Left lung (tissue), 10 donors: ENCODE results near the gene TNFSF12. TPM values are rescaled to one million over a fixed set of nuclear protein-coding genes. Genes with fewer than 3 reads are reported as not detected.

Source experiments
- ATAC-seq: fragments of 200-7000 bp; cut with Tn5 transposase; one replicate; pipeline ENCODE4 v1.9.1; 2020; ENCODE audit warnings: moderate library complexity
- DNase-seq, 4 donors: peaks; one replicate each; pipeline ENCODE4 v3.0.0-alpha.2; 2013 to 2020
- H3K27ac ChIP-seq, 2 donors: fragments of 200-600 bp; sonication (generic) in 1 of 2; one replicate each; pipeline versions ENCODE4 v1.5.0 to v1.8.0; 2020 to 2021
- H3K27me3 ChIP-seq, 2 donors: fragments of 200-600 bp; sonication (generic) in 1 of 2; one replicate each; pipeline versions ENCODE4 v1.5.0 to v1.8.0; 2020 to 2021
- H3K36me3 ChIP-seq, 2 donors: fragments of 200-600 bp; sonication (generic) in 1 of 2; one replicate each; pipeline versions ENCODE4 v1.5.0 to v1.8.0; 2020 to 2021
- H3K4me1 ChIP-seq, 2 donors: fragments of 200-600 bp; one replicate each; pipeline ENCODE4 v1.8.0; 2021
- H3K4me3 ChIP-seq, 2 donors: fragments of 200-600 bp; sonication (generic) in 1 of 2; one replicate each; pipeline versions ENCODE4 v1.5.0 to v1.8.0; 2020 to 2021; ENCODE audit warnings: mild to moderate bottlenecking in 1 of 2
- H3K9me3 ChIP-seq, 2 donors: fragments of 200-600 bp; sonication (generic) in 1 of 2; one replicate each; pipeline versions ENCODE4 v1.5.0 to v1.8.0; 2020 to 2021
- intact Hi-C, 2 donors: fragments of 100-400 bp; cut with DNase I; formaldehyde crosslinking; loops; one replicate each; pipeline versions ENCODE4 v1.11.2 to v1.14.2; 2022
- polyA plus RNA-seq, 6 donors: library from polyadenylated mRNA; unstranded; fragments of 120-200 nt; gene quantifications; one replicate each; pipeline ENCODE4 v1.2.1, GENCODE V29; 2013; ENCODE audit not compliant: insufficient read length in 6 of 6
- total RNA-seq, 2 donors: library from RNA; stranded (reverse); fragmentation: NEBNext Ultra II Directional; extraction: Animal tissue kit (Norgen Biotek cat#: 25700); gene quantifications; one replicate each; pipeline ENCODE4 v1.2.1, GENCODE V29; 2021
- TF ChIP-seq, protein P1 (sequence below), 2 donors: fragments of 200-600 bp; sonication (generic) in 1 of 2; IDR thresholded peaks; one replicate each; pipeline versions ENCODE4 v1.5.0 to v1.8.0; 2021; ENCODE audit warnings: antibody characterized with exemption in 2 of 2
- donor health status: DM: no; HTN: yes; CAD: no.
- donor health status: DM: no; HTN: no; CAD: no.

The TNFSF12 gene
- total and polyA plus RNA-seq, 8 donors = 23.6 to 50.5 (median 29.9) TPM

DNA sequence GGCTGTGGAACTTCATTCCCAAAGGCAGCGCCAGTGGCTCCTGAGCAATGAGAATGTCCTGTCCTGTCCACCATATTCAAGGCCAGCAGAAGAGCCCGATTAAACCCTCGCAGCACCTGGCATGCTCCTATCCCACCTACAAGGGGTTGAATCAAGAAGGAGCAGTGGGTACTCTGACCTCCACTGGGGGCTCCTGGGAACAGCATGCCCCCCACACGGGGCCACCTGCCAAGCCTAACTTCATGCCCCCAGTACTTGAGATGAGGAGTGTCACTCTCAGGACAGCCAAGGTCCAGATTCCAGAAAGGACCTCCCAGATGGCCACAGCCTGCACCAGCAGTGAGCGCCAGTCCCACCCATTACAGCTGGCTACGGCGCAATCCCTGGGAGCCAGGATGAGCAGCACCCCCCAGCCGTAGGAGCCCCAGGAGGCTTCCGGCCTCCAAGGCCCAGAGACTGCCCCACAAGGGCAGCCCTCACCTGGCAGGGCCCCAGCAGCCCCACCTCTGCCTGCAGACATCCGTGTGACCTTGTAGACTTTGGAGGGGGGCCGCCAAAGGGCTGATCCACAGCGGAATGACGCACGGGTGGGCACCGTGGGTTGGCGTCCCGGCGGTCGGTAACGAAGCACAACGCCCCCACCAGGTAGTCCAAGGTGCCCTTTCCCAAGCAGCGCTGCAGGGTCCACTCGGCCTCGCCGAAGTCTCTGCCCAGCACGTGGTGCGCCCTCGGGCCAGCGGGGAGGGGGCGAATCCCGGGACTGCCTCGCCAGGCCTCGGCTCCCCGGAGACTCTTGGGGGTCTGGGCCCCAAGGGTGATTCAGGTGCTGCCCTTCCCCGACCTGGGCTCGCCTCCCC lies 33.8 kb downstream of the TNFSF12 start:
- no peak for DNase-seq
- intact Hi-C loops = no loop called here
- peak overlapping the region; percentile 60 to 100 for H3K4me3 ChIP-seq
- H3K4me1 ChIP-seq = peaks cover 23 to 76% of the 10 kb centered on the region in 2 donors
- peaks cover 0 to 46% of the 10 kb centered on the region in 2 donors for H3K36me3 ChIP-seq
- no peaks in the 10 kb centered on the region for H3K9me3 ChIP-seq
- H3K27me3 ChIP-seq = no peaks in the 10 kb centered on the region
- ATAC-seq = no peak
- TF ChIP-seq, protein P1, sequence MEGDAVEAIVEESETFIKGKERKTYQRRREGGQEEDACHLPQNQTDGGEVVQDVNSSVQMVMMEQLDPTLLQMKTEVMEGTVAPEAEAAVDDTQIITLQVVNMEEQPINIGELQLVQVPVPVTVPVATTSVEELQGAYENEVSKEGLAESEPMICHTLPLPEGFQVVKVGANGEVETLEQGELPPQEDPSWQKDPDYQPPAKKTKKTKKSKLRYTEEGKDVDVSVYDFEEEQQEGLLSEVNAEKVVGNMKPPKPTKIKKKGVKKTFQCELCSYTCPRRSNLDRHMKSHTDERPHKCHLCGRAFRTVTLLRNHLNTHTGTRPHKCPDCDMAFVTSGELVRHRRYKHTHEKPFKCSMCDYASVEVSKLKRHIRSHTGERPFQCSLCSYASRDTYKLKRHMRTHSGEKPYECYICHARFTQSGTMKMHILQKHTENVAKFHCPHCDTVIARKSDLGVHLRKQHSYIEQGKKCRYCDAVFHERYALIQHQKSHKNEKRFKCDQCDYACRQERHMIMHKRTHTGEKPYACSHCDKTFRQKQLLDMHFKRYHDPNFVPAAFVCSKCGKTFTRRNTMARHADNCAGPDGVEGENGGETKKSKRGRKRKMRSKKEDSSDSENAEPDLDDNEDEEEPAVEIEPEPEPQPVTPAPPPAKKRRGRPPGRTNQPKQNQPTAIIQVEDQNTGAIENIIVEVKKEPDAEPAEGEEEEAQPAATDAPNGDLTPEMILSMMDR (IDR thresholded peaks at IDR 0.05) = no peak
- peak overlapping the region; percentile 97 to 98 for H3K27ac ChIP-seq

DNA sequence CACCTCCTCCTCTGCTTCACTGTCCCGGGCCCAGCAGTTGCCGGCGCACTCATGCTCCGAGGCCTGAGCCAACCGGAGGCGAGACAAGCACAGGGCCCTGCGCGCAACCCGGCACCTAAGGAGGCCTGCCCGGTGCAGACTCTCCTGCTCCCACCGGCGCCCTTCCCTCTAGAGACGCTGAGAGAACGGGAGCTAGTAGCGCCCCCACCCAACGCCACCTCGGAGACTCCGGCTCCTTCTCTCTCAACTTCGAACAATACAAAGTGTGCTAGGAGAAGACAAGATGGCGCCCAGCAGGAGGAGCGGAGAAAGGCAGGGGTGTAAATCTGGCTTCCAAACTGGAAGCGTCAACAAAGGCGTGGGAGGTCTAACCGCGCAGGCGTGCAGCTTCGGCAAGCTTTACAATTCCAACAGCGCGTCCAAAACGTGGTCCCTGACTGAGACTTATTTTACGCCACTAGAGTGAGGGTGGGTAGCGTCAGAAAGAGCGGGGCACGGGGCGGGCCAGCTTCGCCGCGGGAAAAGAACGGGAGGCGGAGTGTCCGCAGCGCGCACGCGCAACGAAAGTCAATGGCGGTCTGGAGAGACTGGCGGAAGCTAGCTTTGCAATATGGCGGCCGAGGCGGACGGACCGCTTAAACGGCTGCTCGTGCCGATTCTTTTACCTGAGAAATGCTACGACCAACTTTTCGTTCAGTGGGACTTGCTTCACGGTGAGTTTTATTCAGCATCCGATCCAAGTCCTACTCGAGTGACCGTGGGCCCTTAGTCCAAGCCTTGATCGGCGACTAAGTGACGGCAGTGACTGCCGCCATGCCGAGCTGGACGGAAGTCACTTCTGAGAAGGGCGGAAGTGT lies 34.6 kb downstream of the TNFSF12 start, which contains the start of gene MPDU1:
MPDU1 (plus strand) TSS at position 600 of the 857 bp plus-strand sequence; CDS start at position 611, 11 bp downstream.
- Histone ChIP-seq H3K9me3 (no peaks in the 10 kb centered on the region), H3K4me3 (peak within 1 kb of the TSS; percentile 60 to 100), H3K27me3 (no peaks in the 10 kb centered on the region), H3K27ac (peak within 1 kb of the TSS; percentile 97 to 98), H3K4me1 (peaks cover 25 to 76% of the 10 kb centered on the region in 2 donors), H3K36me3 (peaks cover 0 to 46% of the 10 kb centered on the region in 2 donors)
- TF ChIP-seq, protein P1 (IDR thresholded peaks at IDR 0.05) = peak in 1 of 2 donors; percentile 12
- ATAC-seq = peak; percentile 83
- peak; percentile 97 to 99 (median 98) for DNase-seq
- intact Hi-C loops = no loop called here

DNA sequence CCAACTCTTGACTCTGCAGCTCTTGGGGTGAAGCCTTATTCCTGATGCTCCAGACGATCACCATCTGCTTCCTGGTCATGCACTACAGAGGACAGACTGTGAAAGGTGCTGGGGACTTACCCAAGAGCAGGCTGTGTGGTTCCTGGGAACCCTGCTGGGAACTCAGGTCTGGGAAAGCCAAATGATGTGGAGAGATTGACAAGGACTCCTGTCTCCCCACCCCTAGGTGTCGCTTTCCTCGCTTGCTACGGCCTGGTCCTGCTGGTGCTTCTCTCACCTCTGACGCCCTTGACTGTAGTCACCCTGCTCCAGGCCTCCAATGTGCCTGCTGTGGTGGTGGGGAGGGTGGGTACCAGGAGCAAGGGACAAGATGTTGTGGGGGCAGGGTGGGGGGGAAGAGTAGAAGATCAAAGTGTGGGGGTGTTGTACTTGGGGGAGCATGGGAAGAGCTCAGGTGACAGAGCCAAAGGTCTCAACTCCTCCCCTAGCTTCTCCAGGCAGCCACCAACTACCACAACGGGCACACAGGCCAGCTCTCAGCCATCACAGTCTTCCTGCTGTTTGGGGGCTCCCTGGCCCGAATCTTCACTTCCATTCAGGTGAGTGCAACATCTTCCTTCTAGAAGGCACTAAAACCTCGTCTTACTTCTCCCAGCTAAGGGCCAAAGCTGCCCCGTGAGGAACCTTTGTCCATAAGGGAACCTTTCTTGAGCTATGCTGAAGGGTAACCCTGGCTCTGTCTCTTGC lies 38.0 kb downstream of the TNFSF12 start:
- DNase-seq (no peak), ATAC-seq (no peak)
- no peak overlapping the region for H3K4me3 ChIP-seq
- intact Hi-C loops = no loop called here
- H3K27me3 ChIP-seq = no peaks in the 10 kb centered on the region
- no peaks in the 10 kb centered on the region for H3K9me3 ChIP-seq
- H3K27ac ChIP-seq = peak overlapping the region; percentile 8 to 24
- peaks cover 25 to 57% of the 10 kb centered on the region in 2 donors for H3K4me1 ChIP-seq
- H3K36me3 ChIP-seq = peaks cover 0 to 52% of the 10 kb centered on the region in 2 donors
- TF ChIP-seq, protein P1 (IDR thresholded peaks at IDR 0.05) = no peak

DNA sequence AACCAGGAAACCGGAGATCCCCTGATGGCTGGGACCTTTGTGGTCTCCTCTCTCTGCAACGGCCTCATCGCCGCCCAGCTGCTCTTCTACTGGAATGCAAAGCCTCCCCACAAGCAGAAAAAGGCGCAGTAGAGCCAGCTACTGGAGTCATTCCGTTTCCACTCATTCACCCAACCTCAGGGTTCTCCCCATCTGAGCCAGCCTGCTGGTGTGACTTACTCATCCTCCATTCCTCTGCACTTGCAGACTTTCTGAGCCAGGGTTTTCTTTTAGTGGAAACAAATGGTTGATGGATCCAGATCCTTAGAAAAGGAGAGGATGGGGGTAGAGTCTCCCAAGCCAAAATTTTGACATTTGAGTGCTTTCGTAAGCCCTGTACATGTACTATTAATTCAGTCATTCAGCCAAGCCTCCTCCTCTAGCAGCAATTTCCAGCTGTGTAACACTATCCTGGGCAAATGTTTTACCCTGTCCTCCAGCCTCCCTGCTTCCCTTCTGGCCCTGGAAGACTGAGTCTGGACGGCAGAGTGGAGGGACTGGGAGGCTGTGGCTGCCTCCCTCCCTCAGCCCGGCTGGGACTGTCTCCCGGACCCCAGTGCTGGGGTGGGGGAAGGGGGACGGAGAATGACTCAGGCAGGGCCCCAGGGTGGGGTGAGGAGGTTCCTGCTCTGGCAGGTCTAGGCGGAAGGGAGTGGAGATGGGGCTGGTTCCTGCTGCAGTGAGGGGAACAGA lies 38.7 kb downstream of the TNFSF12 start:
- H3K36me3 ChIP-seq = peaks cover 0 to 60% of the 10 kb centered on the region in 2 donors
- TF ChIP-seq, protein P1 (IDR thresholded peaks at IDR 0.05) = no peak
- intact Hi-C loops = no loop called here
- ATAC-seq (no peak), DNase-seq (no peak)
- no peak overlapping the region for H3K4me3 ChIP-seq
- H3K9me3 ChIP-seq = no peaks in the 10 kb centered on the region
- H3K4me1 ChIP-seq = peaks cover 18 to 50% of the 10 kb centered on the region in 2 donors
- peak overlapping the region; percentile 24 to 26 for H3K27ac ChIP-seq
- H3K27me3 ChIP-seq = no peaks in the 10 kb centered on the region
